Measurements from ENCODE around the gene GNAT1. TPM values are rescaled to one million over a fixed set of nuclear protein-coding genes. Genes with fewer than 3 reads are reported as not detected.
A peak's percentile ranks its signal among the peaks of the same experiment; 100 is the strongest.

GNAT1 gene
- total RNA-seq, 4 donors from 2014 or later: not detected

- peak within 1 kb of the TSS; percentile 65 to 86 (median 77) for H3K4me3 ChIP-seq
- peaks cover 0 to 23% (median 0%) of the 10 kb centered on the region in 4 donors for H3K27me3 ChIP-seq
- H3K36me3 ChIP-seq: peaks cover 0 to 10% (median 0%) of the 10 kb centered on the region in 3 donors
- no CpG with 5 or more reads among the region's 98 CpGs for WGBS, 2 donors
- no peaks in the 10 kb centered on the region for H3K9me3 ChIP-seq
- intact Hi-C loops (cut with DNase I): no loop called here
- peak within 1 kb of the TSS; percentile 89 to 97 (median 94) for H3K27ac ChIP-seq
- H3K4me1 ChIP-seq: peaks cover 43 to 95% (median 72%) of the 10 kb centered on the region in 3 donors
- TF ChIP-seq POLR2A (IDR thresholded peaks at IDR 0.05) (peak in 3 of 4 donors; percentile 73 to 89 (median 77)), CTCF (IDR thresholded peaks at IDR 0.05) (peak in 3 of 6 experiments; percentile 13 to 28 (median 25))
- no peak for DNase-seq
Observed at GRCh38 chr3:50154840-50155490, 36.4 kb upstream of the GNAT1 start, which contains the start of gene SEMA3F. Gene SEMA3F (plus strand): TSS chr3:50155324. CDS start chr3:50159623, 4,299 bp downstream.

- no peak for TF ChIP-seq POLR2A (IDR thresholded peaks at IDR 0.05)
- TF ChIP-seq CTCF (IDR thresholded peaks at IDR 0.05): no peak
- H3K27me3 ChIP-seq: peaks cover 0 to 23% (median 0%) of the 10 kb centered on the region in 4 donors
- peaks cover 43 to 95% (median 72%) of the 10 kb centered on the region in 3 donors for H3K4me1 ChIP-seq
- no peak for DNase-seq
- peaks cover 0 to 15% (median 0%) of the 10 kb centered on the region in 3 donors for H3K36me3 ChIP-seq
- intact Hi-C loops (cut with DNase I): no loop called here
- H3K9me3 ChIP-seq: no peaks in the 10 kb centered on the region
- peak overlapping the region; percentile 89 to 97 (median 94) for H3K27ac ChIP-seq
- 7 to 13% methylated on average over 3 to 5 of the region's 37 CpGs for WGBS, 2 donors
- H3K4me3 ChIP-seq: peak overlapping the region; percentile 65 to 86 (median 77)
Observed at GRCh38 chr3:50155491-50155878, 35.9 kb upstream of the GNAT1 start.

GRCh38 chr3:50155891-50156290 is 35.5 kb upstream of the GNAT1 start:
- WGBS, 2 donors: 15% methylated on average over 11 of the region's 13 CpGs; no CpG with 5 or more reads in 1 of the 2 donors
- no peak for TF ChIP-seq CTCF (IDR thresholded peaks at IDR 0.05)
- TF ChIP-seq POLR2A (IDR thresholded peaks at IDR 0.05): no peak
- intact Hi-C loops (cut with DNase I): no loop called here
- Histone ChIP-seq H3K9me3 (no peaks in the 10 kb centered on the region), H3K36me3 (peaks cover 0 to 15% (median 0%) of the 10 kb centered on the region in 3 donors), H3K27me3 (peaks cover 0 to 23% (median 0%) of the 10 kb centered on the region in 4 donors), H3K4me3 (peak overlapping the region; percentile 65 to 86 (median 77)), H3K4me1 (peaks cover 45 to 95% (median 72%) of the 10 kb centered on the region in 3 donors), H3K27ac (peak overlapping the region; percentile 89 to 97 (median 94))
- no peak for DNase-seq

GRCh38 chr3:50156549-50157493 is 34.6 kb upstream of the GNAT1 start:
- 15 to 21% methylated on average over 10 to 14 of the region's 20 CpGs for WGBS, 2 donors
- H3K4me1 ChIP-seq: peaks cover 47 to 95% (median 72%) of the 10 kb centered on the region in 3 donors
- H3K9me3 ChIP-seq: no peaks in the 10 kb centered on the region
- H3K27me3 ChIP-seq: peaks cover 0 to 23% (median 0%) of the 10 kb centered on the region in 4 donors
- H3K36me3 ChIP-seq: peaks cover 0 to 21% (median 0%) of the 10 kb centered on the region in 3 donors
- H3K4me3 ChIP-seq: peak overlapping the region; percentile 65 to 86 (median 77)
- H3K27ac ChIP-seq: peak overlapping the region; percentile 89 to 97 (median 94)
- intact Hi-C loops (cut with DNase I): no loop called here
- no peak for TF ChIP-seq CTCF (IDR thresholded peaks at IDR 0.05)
- TF ChIP-seq POLR2A (IDR thresholded peaks at IDR 0.05): peak in 3 of 4 donors; percentile 38 to 65 (median 40)
- DNase-seq: no peak
